ENCODE results near the gene CD1D. TPM values are rescaled to one million over a fixed set of nuclear protein-coding genes. Genes with fewer than 3 reads are reported as not detected.
"Not testable (repeated sequence)": the region's sequence is repeated elsewhere in the genome, so short reads cannot be mapped to it uniquely, and the experiment has no call there.

CD1D gene
- total RNA-seq, 2 experiments from 2014 or later, result not detected

- Mint-ChIP-seq H3K4me1 (peaks cover 11% of the 10 kb centered on the region), H3K4me3 (peak overlapping the region; percentile 87), H3K36me3 (no peaks in the 10 kb centered on the region), H3K9me3 (no peaks in the 10 kb centered on the region), H3K27ac (no peak overlapping the region), H3K27me3 (peaks cover 64% of the 10 kb centered on the region)
- POLR2A ChIA-PET, result no interaction called here
- DNase-seq (no peak), ATAC-seq (ENCODE audit: low read depth) (no peak)
Observed at GRCh38 chr1:158181577-158181922, 855 bp downstream of the CD1D start.

GRCh38 chr1:158185770-158186169 is 5.1 kb downstream of the CD1D start:
- no peak for DNase-seq
- H3K27me3 Mint-ChIP-seq, result peaks cover 37% of the 10 kb centered on the region
- no peak overlapping the region for H3K27ac Mint-ChIP-seq
- no peaks in the 10 kb centered on the region for H3K9me3 Mint-ChIP-seq
- H3K4me1 Mint-ChIP-seq, result peaks cover 3% of the 10 kb centered on the region
- no peaks in the 10 kb centered on the region for H3K36me3 Mint-ChIP-seq
- POLR2A ChIA-PET, result no interaction called here
- ATAC-seq (ENCODE audit: low read depth), result no peak
- no peak overlapping the region for H3K4me3 Mint-ChIP-seq

GRCh38 chr1:158186180-158186579 is 5.5 kb downstream of the CD1D start:
- Mint-ChIP-seq H3K9me3 (no peaks in the 10 kb centered on the region), H3K4me3 (no peak overlapping the region), H3K36me3 (no peaks in the 10 kb centered on the region), H3K27ac (no peak overlapping the region), H3K27me3 (peaks cover 33% of the 10 kb centered on the region), H3K4me1 (peaks cover 3% of the 10 kb centered on the region)
- DNase-seq (no peak), ATAC-seq (ENCODE audit: low read depth) (no peak)
- POLR2A ChIA-PET, result no interaction called here

GRCh38 chr1:158188611-158189010 is 7.9 kb downstream of the CD1D start:
- no peaks in the 10 kb centered on the region for H3K36me3 Mint-ChIP-seq
- DNase-seq (no peak), ATAC-seq (ENCODE audit: low read depth) (no peak)
- no peak overlapping the region for H3K4me3 Mint-ChIP-seq
- peaks cover 2% of the 10 kb centered on the region for H3K9me3 Mint-ChIP-seq
- H3K4me1 Mint-ChIP-seq, result no peaks in the 10 kb centered on the region
- POLR2A ChIA-PET, result no interaction called here
- H3K27ac Mint-ChIP-seq, result no peak overlapping the region
- peaks cover 19% of the 10 kb centered on the region for H3K27me3 Mint-ChIP-seq

- Mint-ChIP-seq H3K27me3 (peaks cover 17% of the 10 kb centered on the region), H3K27ac (no peak overlapping the region), H3K4me1 (no peaks in the 10 kb centered on the region), H3K4me3 (no peak overlapping the region), H3K36me3 (no peaks in the 10 kb centered on the region), H3K9me3 (peaks cover 2% of the 10 kb centered on the region)
- no peak for ATAC-seq (ENCODE audit: low read depth)
- DNase-seq, result no peak
- POLR2A ChIA-PET, result no interaction called here
Observed at GRCh38 chr1:158189624-158190023, 8.9 kb downstream of the CD1D start.

GRCh38 chr1:158191299-158191698 is 10.6 kb downstream of the CD1D start:
- no peak for ATAC-seq (ENCODE audit: low read depth)
- H3K27me3 Mint-ChIP-seq, result peaks cover 16% of the 10 kb centered on the region
- H3K4me3 Mint-ChIP-seq, result no peak overlapping the region
- no peak overlapping the region for H3K27ac Mint-ChIP-seq
- H3K4me1 Mint-ChIP-seq, result no peaks in the 10 kb centered on the region
- POLR2A ChIA-PET, result no interaction called here
- peaks cover 2% of the 10 kb centered on the region for H3K9me3 Mint-ChIP-seq
- no peak for DNase-seq
- no peaks in the 10 kb centered on the region for H3K36me3 Mint-ChIP-seq

- Mint-ChIP-seq H3K27ac (no peak overlapping the region), H3K27me3 (peaks cover 4% of the 10 kb centered on the region)
Observed at GRCh38 chr1:158196461-158196860, 15.8 kb downstream of the CD1D start.

GRCh38 chr1:158199849-158200248 is 19.2 kb downstream of the CD1D start:
- Mint-ChIP-seq H3K4me3 (no peak overlapping the region), H3K4me1 (peaks cover 5% of the 10 kb centered on the region), H3K27me3 (peaks cover 13% of the 10 kb centered on the region), H3K9me3 (no peaks in the 10 kb centered on the region), H3K36me3 (no peaks in the 10 kb centered on the region), H3K27ac (no peak overlapping the region)
- ATAC-seq (ENCODE audit: low read depth) (no peak), DNase-seq (no peak)
- POLR2A ChIA-PET, result no interaction called here

More at GRCh38 chr1:158196461-158196860, 15.8 kb downstream of the CD1D start:
- POLR2A ChIA-PET, result no interaction called here
- ATAC-seq (ENCODE audit: low read depth) (no peak), DNase-seq (no peak)
- H3K36me3 Mint-ChIP-seq, result no peaks in the 10 kb centered on the region
- H3K4me1 Mint-ChIP-seq, result peaks cover 1% of the 10 kb centered on the region
- peaks cover 2% of the 10 kb centered on the region for H3K9me3 Mint-ChIP-seq
- H3K4me3 Mint-ChIP-seq, result no peak overlapping the region

GRCh38 chr1:158200527-158200926 is 19.8 kb downstream of the CD1D start:
- peaks cover 16% of the 10 kb centered on the region for H3K27me3 Mint-ChIP-seq
- H3K9me3 Mint-ChIP-seq, result no peaks in the 10 kb centered on the region
- H3K4me3 Mint-ChIP-seq, result no peak overlapping the region
- H3K27ac Mint-ChIP-seq, result no peak overlapping the region
- DNase-seq, result no peak
- POLR2A ChIA-PET, result no interaction called here
- no peaks in the 10 kb centered on the region for H3K36me3 Mint-ChIP-seq
- peaks cover 5% of the 10 kb centered on the region for H3K4me1 Mint-ChIP-seq
- no peak for ATAC-seq (ENCODE audit: low read depth)

- no peak for DNase-seq
- Mint-ChIP-seq H3K4me1 (peaks cover 5% of the 10 kb centered on the region), H3K27ac (no peak overlapping the region), H3K9me3 (no peaks in the 10 kb centered on the region), H3K27me3 (peaks cover 23% of the 10 kb centered on the region), H3K36me3 (no peaks in the 10 kb centered on the region), H3K4me3 (no peak overlapping the region)
- ATAC-seq (ENCODE audit: low read depth), result peak; percentile 61
- POLR2A ChIA-PET, result no interaction called here
Observed at GRCh38 chr1:158203693-158204457, 23.2 kb downstream of the CD1D start.

- no peaks in the 10 kb centered on the region for H3K36me3 Mint-ChIP-seq
- ATAC-seq (ENCODE audit: low read depth) (no peak), DNase-seq (no peak)
- no peak overlapping the region for H3K4me3 Mint-ChIP-seq
- H3K4me1 Mint-ChIP-seq, result peaks cover 5% of the 10 kb centered on the region
- no peaks in the 10 kb centered on the region for H3K9me3 Mint-ChIP-seq
- POLR2A ChIA-PET, result no interaction called here
- peaks cover 26% of the 10 kb centered on the region for H3K27me3 Mint-ChIP-seq
- H3K27ac Mint-ChIP-seq, result no peak overlapping the region
Observed at GRCh38 chr1:158204458-158204827, 23.7 kb downstream of the CD1D start.

- Mint-ChIP-seq H3K9me3 (no peaks in the 10 kb centered on the region), H3K36me3 (no peaks in the 10 kb centered on the region), H3K4me1 (peaks cover 4% of the 10 kb centered on the region), H3K4me3 (no peak overlapping the region), H3K27me3 (peaks cover 40% of the 10 kb centered on the region), H3K27ac (no peak overlapping the region)
- ATAC-seq (ENCODE audit: low read depth) (no peak), DNase-seq (no peak)
- POLR2A ChIA-PET, result no interaction called here
Observed at GRCh38 chr1:158208586-158209116, 28.0 kb downstream of the CD1D start.

- Mint-ChIP-seq H3K27ac (peak overlapping the region; percentile 54), H3K4me3 (no peak overlapping the region), H3K4me1 (no peaks in the 10 kb centered on the region), H3K27me3 (peaks cover 27% of the 10 kb centered on the region), H3K36me3 (no peaks in the 10 kb centered on the region), H3K9me3 (peaks cover 1% of the 10 kb centered on the region)
- ATAC-seq (ENCODE audit: low read depth) (no peak), DNase-seq (no peak)
- POLR2A ChIA-PET, result no interaction called here
Observed at GRCh38 chr1:158212320-158212719, 31.6 kb downstream of the CD1D start.

- H3K4me3 Mint-ChIP-seq; ATAC-seq (ENCODE audit: low read depth); DNase-seq; H3K27ac Mint-ChIP-seq; POLR2A ChIA-PET; H3K27me3 Mint-ChIP-seq; H3K4me1 Mint-ChIP-seq; H3K36me3 Mint-ChIP-seq: not testable (repeated sequence)
- peaks cover 20% of the 10 kb centered on the region for H3K9me3 Mint-ChIP-seq
Observed at GRCh38 chr1:158223445-158223844, 42.8 kb downstream of the CD1D start.

Data from activated naive CD8-positive, alpha-beta T cell treated with anti-CD3 and anti-CD28 coated beads, Interleukin-2, amount 10 ng/mL, durations not matched to agents 7 days and 5 days (primary cell).